Esophagus squamous epithelium (tissue), 4 donors: ENCODE data around the gene KDF1.

ENCODE experiments used
- POLR2A ChIP-seq, 4 donors: fragments of 450-650 bp; IDR thresholded peaks; one replicate each; pipeline ENCODE4 v1.6.1; 2017; ENCODE audit warnings: antibody characterized with exemption in 4 of 4, mild to moderate bottlenecking in 4 of 4, moderate library complexity in 3 of 4
- TF ChIP-seq, protein P1 (sequence below), 6 experiments: fragments of 450-650 bp in 4 of 6; fragments of 200-600 bp in 2 of 6; sonication (generic) in 2 of 6; IDR thresholded peaks; one replicate each; pipeline ENCODE4 v1.5.1; 2016 to 2019; ENCODE audit warnings: antibody characterized with exemption in 6 of 6, mild to moderate bottlenecking in 4 of 6, moderate library complexity in 4 of 6

DNA sequence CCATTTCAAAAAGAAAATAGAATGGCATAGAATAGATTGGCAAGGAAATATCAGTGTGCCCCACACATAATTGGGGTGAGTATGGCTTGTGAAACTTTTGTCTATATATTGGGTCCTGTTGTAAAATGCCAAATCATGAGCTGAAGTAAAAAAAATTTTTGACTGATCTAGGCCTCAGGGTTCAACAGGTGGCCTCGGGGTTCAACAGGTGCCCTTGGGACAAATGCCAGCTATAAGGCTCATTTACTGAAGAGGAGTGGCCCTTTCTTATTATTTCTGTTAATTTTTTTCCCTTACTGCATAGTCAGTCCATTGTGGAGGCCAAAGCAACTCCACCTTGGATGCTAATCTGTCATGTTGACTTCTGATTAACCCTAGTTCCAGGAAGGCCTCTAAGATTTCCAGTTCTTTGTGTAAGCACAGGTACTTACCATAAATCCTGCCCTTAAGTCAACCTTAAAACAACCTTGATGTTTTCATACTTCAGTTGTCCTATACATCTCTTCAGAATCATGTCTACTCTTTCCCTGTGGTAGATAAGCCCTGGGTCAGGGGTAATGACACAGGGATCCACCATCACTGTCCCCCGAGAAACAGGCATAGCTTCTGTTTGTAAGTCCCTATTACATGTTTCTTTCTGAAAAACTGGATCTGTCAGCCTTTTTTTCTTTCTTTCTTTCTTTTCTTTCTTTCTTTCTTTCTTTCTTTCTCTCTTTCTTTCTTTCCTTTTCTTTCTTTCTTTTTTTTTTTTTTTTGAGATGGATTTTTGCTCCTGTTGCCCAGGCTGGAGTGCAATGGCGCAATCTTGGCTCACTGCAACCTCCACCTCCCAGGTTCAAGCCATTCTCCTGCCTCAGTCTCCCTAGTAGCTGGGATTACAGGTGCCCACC is 16.6 kb upstream of the KDF1 start:
- TF ChIP-seq, protein P1, sequence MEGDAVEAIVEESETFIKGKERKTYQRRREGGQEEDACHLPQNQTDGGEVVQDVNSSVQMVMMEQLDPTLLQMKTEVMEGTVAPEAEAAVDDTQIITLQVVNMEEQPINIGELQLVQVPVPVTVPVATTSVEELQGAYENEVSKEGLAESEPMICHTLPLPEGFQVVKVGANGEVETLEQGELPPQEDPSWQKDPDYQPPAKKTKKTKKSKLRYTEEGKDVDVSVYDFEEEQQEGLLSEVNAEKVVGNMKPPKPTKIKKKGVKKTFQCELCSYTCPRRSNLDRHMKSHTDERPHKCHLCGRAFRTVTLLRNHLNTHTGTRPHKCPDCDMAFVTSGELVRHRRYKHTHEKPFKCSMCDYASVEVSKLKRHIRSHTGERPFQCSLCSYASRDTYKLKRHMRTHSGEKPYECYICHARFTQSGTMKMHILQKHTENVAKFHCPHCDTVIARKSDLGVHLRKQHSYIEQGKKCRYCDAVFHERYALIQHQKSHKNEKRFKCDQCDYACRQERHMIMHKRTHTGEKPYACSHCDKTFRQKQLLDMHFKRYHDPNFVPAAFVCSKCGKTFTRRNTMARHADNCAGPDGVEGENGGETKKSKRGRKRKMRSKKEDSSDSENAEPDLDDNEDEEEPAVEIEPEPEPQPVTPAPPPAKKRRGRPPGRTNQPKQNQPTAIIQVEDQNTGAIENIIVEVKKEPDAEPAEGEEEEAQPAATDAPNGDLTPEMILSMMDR (IDR thresholded peaks at IDR 0.05): no peak
- TF ChIP-seq POLR2A (IDR thresholded peaks at IDR 0.05): no peak
